Prostate gland (tissue), 2 donors: ENCODE data around the gene ASB16.

Experiments
- CTCF ChIP-seq, 4 experiments: fragments of 200-600 bp in 2 of 4; fragments of 450-650 bp in 2 of 4; sonication (generic) in 2 of 4; IDR thresholded peaks; 1 replicate in 3 of 4; 2 replicates in 1 of 4; pipeline ENCODE4 v1.5.1; 2016 to 2019; ENCODE audit warnings: antibody characterized with exemption in 4 of 4, mild to moderate bottlenecking in 2 of 4, moderate library complexity in 2 of 4
- POLR2A ChIP-seq: fragments of 450-650 bp; IDR thresholded peaks from one replicate; pipeline ENCODE4 v1.6.1; 2016; ENCODE audit warnings: antibody characterized with exemption, mild to moderate bottlenecking

GRCh38 chr17:44170135-44170498, 387 bp upstream of the ASB16 start:
- TF ChIP-seq POLR2A (no peak), CTCF (IDR thresholded peaks at IDR 0.05) (no peak)
